Mucosa of rectum (tissue), 2 donors: Measurements from ENCODE around the gene FAM168A.

Experiments
- H3K27ac ChIP-seq, 2 donors: one replicate each; pipeline ENCODE4 v1.7.0; 2013; ENCODE audit warnings: inconsistent platforms in 2 of 2, low read depth in 2 of 2, low read length in 2 of 2
- H3K27me3 ChIP-seq, 2 donors: one replicate each; pipeline ENCODE4 v1.7.0; 2013; ENCODE audit warnings: low read length in 2 of 2; ENCODE audit not compliant: control insufficient read depth in 2 of 2, insufficient read depth in 2 of 2
- H3K36me3 ChIP-seq, 2 donors: one replicate each; pipeline ENCODE4 v1.7.0; 2013; ENCODE audit warnings: low read length in 2 of 2; ENCODE audit not compliant: control insufficient read depth in 2 of 2, insufficient read depth in 2 of 2
- H3K4me1 ChIP-seq, 2 donors: one replicate each; pipeline ENCODE4 v1.7.0; 2013; ENCODE audit warnings: low read length in 2 of 2, mild to moderate bottlenecking in 1 of 2; ENCODE audit not compliant: control insufficient read depth in 2 of 2, insufficient read depth in 2 of 2
- H3K4me3 ChIP-seq, 2 donors: one replicate each; pipeline ENCODE4 v1.7.0; 2013; ENCODE audit warnings: low read length in 2 of 2
- H3K9ac ChIP-seq, 2 donors: one replicate each; pipeline ENCODE4 v1.7.0; 2013; ENCODE audit warnings: low read length in 2 of 2, low read depth in 1 of 2, mild to moderate bottlenecking in 1 of 2
- H3K9me3 ChIP-seq, 2 donors: one replicate each; pipeline ENCODE4 v1.7.0; 2013; ENCODE audit warnings: low read length in 2 of 2; ENCODE audit not compliant: control insufficient read depth in 2 of 2
- donor health status: healthy.
- donor health status: Normal muscosa, but diverticular disease.

The FAM168A gene

DNA sequence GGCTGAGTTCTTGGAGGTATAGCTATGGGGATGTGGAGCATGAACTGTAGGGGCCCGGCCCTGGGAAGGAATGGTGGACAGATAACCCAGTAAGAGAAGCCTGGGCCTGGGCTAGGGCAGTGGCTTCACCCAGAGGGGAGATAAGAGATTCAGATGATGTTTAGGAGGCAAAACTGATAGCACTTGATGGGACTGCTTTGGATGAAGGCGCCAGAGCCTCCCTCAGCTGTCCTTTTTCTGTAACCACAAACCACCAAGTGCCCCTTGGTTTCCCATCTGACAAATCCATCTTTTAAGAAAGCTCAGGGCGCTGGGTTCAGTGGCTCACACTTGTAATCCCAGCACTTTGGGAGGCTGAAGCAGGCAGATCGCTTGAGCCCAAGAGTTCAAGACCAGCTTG lies 198.3 kb downstream of the FAM168A start:
- no peak overlapping the region for H3K27ac ChIP-seq
- peaks cover 0 to 2% of the 10 kb centered on the region in 2 donors for H3K36me3 ChIP-seq
- H3K4me3 ChIP-seq, result no peak overlapping the region
- H3K9me3 ChIP-seq, result no peaks in the 10 kb centered on the region
- H3K27me3 ChIP-seq, result no peaks in the 10 kb centered on the region
- H3K9ac ChIP-seq, result no peak overlapping the region
- H3K4me1 ChIP-seq, result no peaks in the 10 kb centered on the region

DNA sequence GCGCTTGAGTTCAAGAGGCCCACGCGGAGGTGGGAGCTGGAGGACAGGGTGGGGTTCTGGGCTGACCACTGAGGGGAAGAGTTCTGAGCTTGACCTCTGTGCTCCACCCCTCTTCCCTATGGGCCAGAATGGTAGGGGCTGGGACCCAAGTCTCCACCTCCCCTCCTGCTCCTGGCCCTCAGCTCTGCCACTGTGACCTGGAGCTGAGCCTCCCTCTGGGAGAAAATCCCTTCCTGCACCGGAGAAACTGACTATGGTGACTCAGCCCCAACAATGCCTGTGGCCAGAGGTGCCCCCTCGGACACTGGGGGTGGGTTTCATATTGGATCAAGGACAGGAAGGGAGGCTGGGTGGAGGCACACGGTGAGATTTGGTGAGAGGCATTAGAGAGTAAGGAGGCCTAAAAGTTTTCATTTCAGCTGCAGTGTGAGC lies 198.7 kb downstream of the FAM168A start:
- Histone ChIP-seq H3K9ac (no peak overlapping the region), H3K4me1 (no peaks in the 10 kb centered on the region), H3K4me3 (no peak overlapping the region), H3K36me3 (peaks cover 0 to 2% of the 10 kb centered on the region in 2 donors), H3K27ac (no peak overlapping the region), H3K9me3 (no peaks in the 10 kb centered on the region), H3K27me3 (no peaks in the 10 kb centered on the region)

DNA sequence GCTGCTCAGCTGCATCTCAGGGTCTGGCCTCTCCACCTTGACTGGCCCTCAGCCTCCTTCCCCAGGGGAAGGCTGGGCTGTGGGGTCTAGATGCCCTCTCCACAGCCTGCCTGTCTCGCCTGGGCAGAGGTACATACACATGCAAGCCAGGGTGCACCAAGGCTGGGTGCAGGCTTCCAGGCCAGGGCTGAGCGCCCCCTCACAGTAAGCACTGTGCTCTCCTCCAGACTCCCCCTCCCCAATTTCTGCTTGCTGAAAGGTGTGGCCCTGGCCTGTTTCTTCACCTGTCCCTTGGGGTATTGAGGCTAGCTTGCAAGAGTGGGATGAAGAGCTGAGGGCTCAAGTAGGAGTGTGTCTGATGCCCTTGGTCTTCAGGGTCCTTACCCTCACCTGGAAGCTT lies 199.2 kb downstream of the FAM168A start:
- Histone ChIP-seq H3K36me3 (peaks cover 0 to 4% of the 10 kb centered on the region in 2 donors), H3K27ac (no peak overlapping the region), H3K4me3 (no peak overlapping the region), H3K4me1 (no peaks in the 10 kb centered on the region), H3K27me3 (no peaks in the 10 kb centered on the region), H3K9me3 (no peaks in the 10 kb centered on the region), H3K9ac (no peak overlapping the region)

GRCh38 chr11:73398132-73398526 lies 199.8 kb downstream of the FAM168A start:
- H3K27ac ChIP-seq, result no peak overlapping the region
- H3K36me3 ChIP-seq, result peaks cover 0 to 4% of the 10 kb centered on the region in 2 donors
- no peaks in the 10 kb centered on the region for H3K9me3 ChIP-seq
- no peak overlapping the region for H3K4me3 ChIP-seq
- no peaks in the 10 kb centered on the region for H3K27me3 ChIP-seq
- H3K4me1 ChIP-seq, result no peaks in the 10 kb centered on the region
- H3K9ac ChIP-seq, result no peak overlapping the region

GRCh38 chr11:73397468-73398131 lies 200.3 kb downstream of the FAM168A start:
- no peak overlapping the region for H3K4me3 ChIP-seq
- no peaks in the 10 kb centered on the region for H3K27me3 ChIP-seq
- H3K27ac ChIP-seq, result no peak overlapping the region
- peaks cover 0 to 4% of the 10 kb centered on the region in 2 donors for H3K36me3 ChIP-seq
- no peak overlapping the region for H3K9ac ChIP-seq
- H3K4me1 ChIP-seq, result no peaks in the 10 kb centered on the region
- no peaks in the 10 kb centered on the region for H3K9me3 ChIP-seq

DNA sequence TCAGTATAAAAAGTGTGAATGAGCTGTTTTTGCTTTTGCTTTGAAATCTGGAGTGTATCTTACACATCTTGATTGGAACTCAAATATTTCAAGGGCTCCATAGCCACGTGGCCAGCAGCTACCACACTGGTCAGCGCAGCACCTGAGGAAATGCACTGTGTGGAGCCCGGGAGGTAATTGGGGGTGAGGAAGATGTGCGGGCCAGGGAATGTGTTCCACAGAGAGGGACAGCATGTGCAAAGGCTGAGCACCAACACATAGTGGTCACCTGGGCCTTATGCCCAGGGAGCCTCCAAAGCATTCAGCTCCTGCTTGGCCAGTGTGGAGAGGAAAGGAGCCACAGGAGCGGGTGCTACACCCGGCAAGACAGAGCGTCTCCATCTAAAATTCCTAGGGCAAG lies 200.9 kb downstream of the FAM168A start:
- Histone ChIP-seq H3K27ac (no peak overlapping the region), H3K9ac (no peak overlapping the region), H3K36me3 (peaks cover 0 to 4% of the 10 kb centered on the region in 2 donors), H3K4me3 (no peak overlapping the region), H3K9me3 (no peaks in the 10 kb centered on the region), H3K4me1 (no peaks in the 10 kb centered on the region), H3K27me3 (no peaks in the 10 kb centered on the region)

DNA sequence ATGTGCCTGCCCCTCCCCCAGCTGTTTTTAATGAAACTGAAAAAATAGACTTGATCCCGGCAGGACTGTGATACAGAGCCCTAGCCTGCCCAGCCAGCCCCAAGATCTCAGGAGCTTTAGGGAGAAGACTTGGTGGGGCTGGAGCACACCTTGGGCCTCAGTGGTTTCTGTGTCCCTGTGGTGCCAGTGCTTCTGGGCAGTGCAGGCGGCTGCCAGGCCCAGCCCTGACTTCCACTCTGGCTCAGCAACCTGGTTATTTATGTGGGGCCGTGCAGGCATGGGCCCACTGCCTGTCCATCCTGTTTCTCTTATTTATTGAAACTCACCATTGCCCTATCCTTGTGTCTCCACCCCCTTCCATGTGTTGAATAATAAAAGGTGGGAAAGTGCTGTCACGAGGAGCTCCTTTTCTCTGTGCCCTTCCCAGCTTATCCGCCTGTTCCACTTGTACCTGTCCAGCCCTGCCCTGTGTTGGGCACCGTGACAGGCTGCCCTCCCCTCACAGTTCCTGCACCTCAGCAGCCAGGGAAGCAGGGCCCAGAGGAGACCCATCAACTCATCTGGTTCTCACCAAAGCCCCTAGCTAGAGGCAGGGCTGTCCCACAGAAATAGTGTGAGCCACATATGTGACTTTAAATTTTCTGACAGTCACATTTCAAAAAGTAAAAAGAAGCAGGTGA lies 201.5 kb downstream of the FAM168A start:
- Histone ChIP-seq H3K4me1 (no peaks in the 10 kb centered on the region), H3K4me3 (no peak overlapping the region), H3K9ac (no peak overlapping the region), H3K27ac (no peak overlapping the region), H3K9me3 (no peaks in the 10 kb centered on the region), H3K27me3 (no peaks in the 10 kb centered on the region), H3K36me3 (peaks cover 0 to 3% of the 10 kb centered on the region in 2 donors)

GRCh38 chr11:73395297-73396208 lies 202.4 kb downstream of the FAM168A start:
- Histone ChIP-seq H3K27me3 (no peaks in the 10 kb centered on the region), H3K36me3 (peaks cover 0 to 3% of the 10 kb centered on the region in 2 donors), H3K9me3 (no peaks in the 10 kb centered on the region), H3K4me1 (no peaks in the 10 kb centered on the region), H3K4me3 (no peak overlapping the region), H3K27ac (no peak overlapping the region), H3K9ac (no peak overlapping the region)

DNA sequence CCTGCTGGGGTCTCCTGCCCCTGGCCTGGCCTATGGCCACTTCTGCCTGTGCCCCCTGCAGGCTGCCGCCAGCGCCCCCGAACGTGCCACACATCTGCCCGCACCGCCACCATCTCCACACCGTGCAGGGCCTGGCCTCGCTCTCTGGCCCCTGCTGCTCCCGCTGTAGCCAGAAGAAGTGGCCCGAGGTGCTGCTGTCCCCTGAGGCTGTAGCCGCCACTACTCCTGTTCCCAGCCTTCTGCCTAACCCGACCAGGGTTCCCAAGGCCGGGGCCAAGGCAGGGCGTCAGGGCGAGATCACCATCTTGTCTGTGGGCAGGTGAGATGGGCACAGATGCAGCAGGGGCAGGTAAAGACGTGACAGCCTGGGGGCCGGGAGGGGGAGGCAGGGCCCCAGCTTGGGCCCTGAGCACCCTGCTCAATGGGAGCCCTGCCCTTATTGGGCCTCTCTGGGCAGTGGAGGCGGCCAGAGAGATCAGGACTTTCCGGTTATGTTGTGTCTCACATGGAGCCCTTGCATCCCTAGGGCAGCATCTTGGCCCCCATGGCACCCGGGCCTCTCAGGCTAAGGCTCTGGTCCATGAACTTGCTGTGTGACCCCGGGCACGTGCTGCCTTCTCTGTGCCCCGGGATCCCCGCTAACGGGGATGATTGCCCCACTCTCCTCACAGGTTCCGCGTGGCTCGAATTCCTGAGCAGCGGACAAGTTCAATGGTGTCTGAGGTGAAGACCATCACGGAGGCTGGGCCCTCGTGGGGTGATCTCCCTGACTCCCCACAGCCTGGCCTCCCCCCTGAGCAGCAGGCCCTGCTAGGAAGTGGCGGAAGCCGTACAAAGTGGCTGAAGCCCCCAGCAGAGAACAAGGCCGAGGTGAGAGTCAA lies 203.3 kb downstream of the FAM168A start:
- H3K27ac ChIP-seq, result no peak overlapping the region
- H3K4me1 ChIP-seq, result no peaks in the 10 kb centered on the region
- no peak overlapping the region for H3K4me3 ChIP-seq
- H3K36me3 ChIP-seq, result peaks cover 0 to 3% of the 10 kb centered on the region in 2 donors
- no peaks in the 10 kb centered on the region for H3K27me3 ChIP-seq
- H3K9me3 ChIP-seq, result no peaks in the 10 kb centered on the region
- H3K9ac ChIP-seq, result no peak overlapping the region
